AG10803 (cell line): ENCODE results near the gene DYNC1I1.

ENCODE experiments used
- DNase-seq: peaks from one replicate; pipeline ENCODE4 v3.0.0; 2010; ENCODE audit warnings: low read depth
- H3K4me3 ChIP-seq: 2 replicates; pipeline ENCODE4 v1.5.1; 2011; ENCODE audit warnings: mild to moderate bottlenecking, low read length, control low read depth
- TF ChIP-seq, protein P1 (sequence below): conservative IDR thresholded peaks from 2 replicates; pipeline ENCODE4 v1.5.1; 2011; ENCODE audit warnings: mild to moderate bottlenecking, low read length, control low read depth, inconsistent platforms

The DYNC1I1 gene

DNA sequence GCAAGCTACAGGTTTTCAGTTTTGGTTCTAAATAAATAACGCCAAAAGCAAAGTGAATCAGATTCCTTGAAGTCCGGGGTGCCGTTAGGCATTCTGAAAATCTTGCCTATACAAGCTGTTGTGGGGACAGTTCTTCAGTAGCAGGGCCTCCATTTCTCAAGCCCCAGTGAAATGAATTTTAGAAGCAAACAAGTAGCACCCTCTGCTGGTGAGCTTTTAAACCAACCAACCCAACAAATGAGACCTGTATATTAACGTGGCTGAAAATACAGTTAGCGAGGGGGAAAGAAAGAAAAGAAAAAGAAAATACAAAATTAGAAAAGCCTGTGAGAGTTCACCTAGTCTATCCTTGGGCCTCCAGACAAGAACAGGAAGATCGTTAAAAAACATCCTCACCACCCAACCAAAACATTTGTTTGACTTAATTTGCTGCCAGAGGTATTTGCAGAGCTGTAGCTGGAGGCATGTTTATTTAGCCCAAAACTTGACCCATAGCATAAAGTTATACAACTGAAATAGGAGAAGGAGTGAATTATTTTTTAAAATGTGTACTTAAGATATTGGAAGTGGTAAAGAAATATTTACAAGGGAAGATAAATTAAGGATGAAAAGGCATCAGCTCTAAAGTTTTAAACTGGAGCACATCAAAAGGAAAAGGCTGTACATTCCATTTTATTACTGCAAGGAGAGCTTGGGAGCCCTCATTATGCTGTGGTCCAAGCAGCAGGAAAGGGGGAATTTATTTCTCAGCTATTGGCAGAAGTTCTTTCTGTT lies 98.9 kb downstream of the DYNC1I1 start:
- H3K4me3 ChIP-seq: no peak overlapping the region
- TF ChIP-seq, protein P1, sequence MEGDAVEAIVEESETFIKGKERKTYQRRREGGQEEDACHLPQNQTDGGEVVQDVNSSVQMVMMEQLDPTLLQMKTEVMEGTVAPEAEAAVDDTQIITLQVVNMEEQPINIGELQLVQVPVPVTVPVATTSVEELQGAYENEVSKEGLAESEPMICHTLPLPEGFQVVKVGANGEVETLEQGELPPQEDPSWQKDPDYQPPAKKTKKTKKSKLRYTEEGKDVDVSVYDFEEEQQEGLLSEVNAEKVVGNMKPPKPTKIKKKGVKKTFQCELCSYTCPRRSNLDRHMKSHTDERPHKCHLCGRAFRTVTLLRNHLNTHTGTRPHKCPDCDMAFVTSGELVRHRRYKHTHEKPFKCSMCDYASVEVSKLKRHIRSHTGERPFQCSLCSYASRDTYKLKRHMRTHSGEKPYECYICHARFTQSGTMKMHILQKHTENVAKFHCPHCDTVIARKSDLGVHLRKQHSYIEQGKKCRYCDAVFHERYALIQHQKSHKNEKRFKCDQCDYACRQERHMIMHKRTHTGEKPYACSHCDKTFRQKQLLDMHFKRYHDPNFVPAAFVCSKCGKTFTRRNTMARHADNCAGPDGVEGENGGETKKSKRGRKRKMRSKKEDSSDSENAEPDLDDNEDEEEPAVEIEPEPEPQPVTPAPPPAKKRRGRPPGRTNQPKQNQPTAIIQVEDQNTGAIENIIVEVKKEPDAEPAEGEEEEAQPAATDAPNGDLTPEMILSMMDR: peak; percentile 77
- peak; percentile 61 for DNase-seq

DNA sequence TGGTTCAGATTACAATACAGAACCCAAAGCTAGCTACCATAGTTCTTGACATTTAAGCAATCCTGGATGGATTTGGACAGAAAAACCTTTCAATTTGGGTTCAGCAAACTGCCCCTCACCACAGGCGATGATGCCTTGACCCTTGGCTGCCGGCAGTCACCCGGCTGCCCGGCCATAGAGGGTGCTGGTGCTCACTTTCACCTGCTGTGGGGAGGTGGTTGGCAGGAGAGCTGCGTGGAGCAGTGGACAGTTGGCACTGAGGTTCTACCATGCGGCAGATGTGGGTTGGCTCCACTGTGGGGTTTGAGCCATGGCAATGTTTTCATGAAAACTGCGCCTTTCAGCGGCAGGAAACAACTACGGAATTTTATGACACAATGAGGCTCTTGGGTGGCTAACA lies 99.5 kb downstream of the DYNC1I1 start:
- DNase-seq: no peak
- no peak overlapping the region for H3K4me3 ChIP-seq
- TF ChIP-seq, protein P1: no peak

DNA sequence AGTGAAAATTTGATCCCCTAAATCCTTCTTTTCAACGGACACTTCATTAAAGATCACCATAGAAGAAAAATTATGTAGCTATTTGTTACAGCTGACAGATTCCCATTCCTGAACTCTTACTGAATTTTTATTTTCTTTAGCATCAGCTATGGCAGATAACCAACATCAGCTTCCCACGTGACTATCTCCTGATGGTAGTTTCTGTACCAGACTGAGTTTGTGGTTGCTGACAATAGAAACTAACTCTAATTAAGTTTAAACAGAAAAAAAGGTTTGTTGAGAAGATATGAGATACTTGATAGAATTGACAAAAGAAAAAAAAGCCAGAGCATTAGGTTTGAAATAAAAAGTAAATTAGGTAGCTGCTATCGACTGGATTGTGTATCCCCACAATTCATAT lies 101.8 kb downstream of the DYNC1I1 start:
- DNase-seq: no peak
- no peak overlapping the region for H3K4me3 ChIP-seq
- TF ChIP-seq, protein P1: no peak

GRCh38 chr7:95874541-95875265 lies 102.3 kb downstream of the DYNC1I1 start:
- DNase-seq: no peak
- no peak overlapping the region for H3K4me3 ChIP-seq
- TF ChIP-seq, protein P1: no peak

DNA sequence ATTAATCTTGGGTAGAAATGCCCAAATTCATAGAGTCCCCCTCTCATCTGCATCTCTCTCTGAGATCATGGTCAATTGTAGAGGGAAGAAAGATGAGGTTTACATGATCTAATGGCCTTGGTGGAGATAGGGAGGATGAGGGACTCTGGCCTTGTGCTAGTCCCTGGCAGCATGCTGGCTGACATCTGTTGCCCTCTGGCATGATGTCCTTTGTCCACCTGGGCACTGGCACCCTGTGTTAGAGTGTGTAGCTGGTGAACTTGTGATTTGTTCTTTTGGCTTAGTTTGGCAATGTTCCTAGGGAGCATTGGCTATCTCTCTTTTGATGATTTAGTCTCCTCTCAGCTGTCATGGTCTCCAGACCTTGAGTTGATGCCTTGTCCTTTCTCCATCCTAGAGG lies 103.2 kb downstream of the DYNC1I1 start:
- TF ChIP-seq, protein P1: no peak
- DNase-seq: no peak
- H3K4me3 ChIP-seq: no peak overlapping the region

GRCh38 chr7:95878677-95879076 lies 106.3 kb downstream of the DYNC1I1 start:
- H3K4me3 ChIP-seq: no peak overlapping the region
- DNase-seq: no peak
- TF ChIP-seq, protein P1: no peak

DNA sequence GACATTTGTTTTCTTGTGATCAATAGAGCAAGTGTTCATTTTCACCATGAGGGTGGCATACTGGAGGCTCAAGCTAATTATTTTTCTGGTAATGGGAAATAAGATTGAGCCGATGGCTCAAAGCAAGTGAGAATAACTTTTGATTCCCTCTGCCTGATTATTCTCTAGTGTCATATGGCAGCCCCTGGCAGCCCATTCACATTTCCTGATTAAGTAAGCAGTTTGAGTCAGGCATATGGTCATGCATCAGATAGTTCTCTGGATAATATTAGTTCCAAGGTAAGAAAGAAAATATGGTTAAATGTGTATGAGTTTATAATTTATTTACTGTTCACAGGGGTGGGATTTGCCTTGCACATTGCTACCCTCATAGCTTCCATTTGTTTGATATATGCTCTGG lies 109.2 kb downstream of the DYNC1I1 start:
- H3K4me3 ChIP-seq: no peak overlapping the region
- TF ChIP-seq, protein P1: no peak
- no peak for DNase-seq
